WTC11 (cell line): ENCODE measurements around the gene TMEM178B. TPM values are rescaled to one million over a fixed set of nuclear protein-coding genes. Genes with fewer than 3 reads are reported as not detected.

Experiments used
- ATAC-seq: fragments of 200-7000 bp; cut with Tn5 transposase; 2 replicates; pipeline ENCODE4 v1.10.0; 2021; ENCODE audit warnings: mild to moderate bottlenecking, moderate library complexity
- CTCF ChIA-PET: fragments of 300-600 bp; sonication (Branson Sonifier 250); formaldehyde crosslinking; loops from one replicate; lab custom pipeline; 2021; ENCODE audit warnings: antibody characterized with exemption; lab: Charles Lee
- POLR2A ChIA-PET: fragments of 350-600 bp; sonication (Branson Sonifier 250); formaldehyde crosslinking; loops from one replicate; lab custom pipeline; 2021; ENCODE audit warnings: antibody characterized with exemption; lab: Charles Lee
- DNase-seq: peaks from one replicate; pipeline ENCODE4 v3.0.0; 2021; ENCODE audit warnings: low spot score
- H3K27ac Mint-ChIP-seq: 2 replicates; pipeline ENCODE4 v1.8.0; 2021; ENCODE audit warnings: mixed read lengths
- H3K27me3 Mint-ChIP-seq: 2 replicates; pipeline ENCODE4 v1.8.0; 2021; ENCODE audit warnings: low read depth, mild to moderate bottlenecking, moderate library complexity, mixed read lengths
- H3K36me3 Mint-ChIP-seq: 2 replicates; pipeline ENCODE4 v1.8.0; 2021; ENCODE audit warnings: mixed read lengths
- H3K4me1 Mint-ChIP-seq: 2 replicates; pipeline ENCODE4 v1.8.0; 2022; ENCODE audit warnings: mixed read lengths
- H3K4me3 Mint-ChIP-seq: 2 replicates; pipeline ENCODE4 v1.8.0; 2021; ENCODE audit warnings: mild to moderate bottlenecking, moderate library complexity, mixed read lengths
- H3K9me3 Mint-ChIP-seq: 2 replicates; pipeline ENCODE4 v1.8.0; 2021; ENCODE audit warnings: mixed read lengths
- CBFB ChIP-seq: sonication (generic); formaldehyde crosslinking; IDR thresholded peaks from 2 replicates; pipeline ENCODE4 v1.8.1; 2022; ENCODE audit warnings: mild to moderate bottlenecking, low read depth, missing genetic modification reagents
- CREM ChIP-seq: sonication (generic); formaldehyde crosslinking; IDR thresholded peaks from 2 replicates; pipeline ENCODE4 v1.8.1; 2022; ENCODE audit warnings: mild to moderate bottlenecking, missing genetic modification reagents, moderate library complexity
- EMX1 ChIP-seq: fragments of 250-450 bp; sonication (Bioruptor Pico); IDR thresholded peaks from 2 replicates; pipeline ENCODE4 v1.8.0; 2021; ENCODE audit warnings: mild to moderate bottlenecking
- IRF2 ChIP-seq: sonication (generic); formaldehyde crosslinking; IDR thresholded peaks from 2 replicates; pipeline ENCODE4 v1.8.0; 2022; ENCODE audit warnings: low read depth, missing genetic modification reagents, borderline replicate concordance
- JUN ChIP-seq: sonication (generic); formaldehyde crosslinking; IDR thresholded peaks from 2 replicates; pipeline ENCODE4 v1.8.0; 2023; ENCODE audit warnings: mild to moderate bottlenecking, missing genetic modification reagents
- KAT7 ChIP-seq: sonication (generic); formaldehyde crosslinking; IDR thresholded peaks from 2 replicates; pipeline ENCODE4 v1.8.1; 2023; ENCODE audit warnings: missing genetic modification reagents, mild to moderate bottlenecking, borderline replicate concordance
- MYBL2 ChIP-seq: sonication (generic); formaldehyde crosslinking; IDR thresholded peaks from 2 replicates; pipeline ENCODE4 v1.8.1; 2023; ENCODE audit warnings: mild to moderate bottlenecking, moderate library complexity, missing genetic modification reagents
- NFATC4 ChIP-seq: fragments of 250-450 bp; sonication (Bioruptor Pico); IDR thresholded peaks from 2 replicates; pipeline ENCODE4 v1.9.0; 2021; ENCODE audit warnings: mild to moderate bottlenecking
- NFE2L1 ChIP-seq: sonication (generic); formaldehyde crosslinking; IDR thresholded peaks from 2 replicates; pipeline ENCODE4 v1.8.1; 2023; ENCODE audit warnings: missing genetic modification reagents
- SMAD3 ChIP-seq: sonication (generic); formaldehyde crosslinking; IDR thresholded peaks from 2 replicates; pipeline ENCODE4 v1.8.0; 2022; ENCODE audit warnings: missing genetic modification reagents, mild to moderate bottlenecking, borderline replicate concordance
- SMAD4 ChIP-seq: sonication (generic); formaldehyde crosslinking; IDR thresholded peaks from 2 replicates; pipeline ENCODE4 v1.8.0; 2022; ENCODE audit warnings: mild to moderate bottlenecking, missing genetic modification reagents
- SOX15 ChIP-seq: fragments of 250-450 bp; sonication (Bioruptor Pico); IDR thresholded peaks from 2 replicates; pipeline ENCODE4 v1.9.0; 2021; ENCODE audit warnings: mild to moderate bottlenecking
- SP1 ChIP-seq: sonication (generic); formaldehyde crosslinking; conservative IDR thresholded peaks from 2 replicates; pipeline ENCODE4 v1.8.1; 2022; ENCODE audit warnings: missing genetic modification reagents
- TP53 ChIP-seq: sonication (generic); formaldehyde crosslinking; IDR thresholded peaks from 2 replicates; pipeline ENCODE4 v1.8.1; 2023; ENCODE audit warnings: mild to moderate bottlenecking, missing genetic modification reagents
- ZBTB21 ChIP-seq: sonication (generic); formaldehyde crosslinking; IDR thresholded peaks from 2 replicates; pipeline ENCODE4 v1.8.1; 2023; ENCODE audit warnings: mild to moderate bottlenecking, missing genetic modification reagents, borderline replicate concordance
- ZNF219 ChIP-seq: sonication (generic); formaldehyde crosslinking; IDR thresholded peaks from 2 replicates; pipeline ENCODE4 v1.8.0; 2023; ENCODE audit warnings: missing genetic modification reagents, mild to moderate bottlenecking, borderline replicate concordance
- ZNF416 ChIP-seq: fragments of 250-450 bp; sonication (Bioruptor Pico); IDR thresholded peaks from 2 replicates; pipeline ENCODE4 v1.9.0; 2021; ENCODE audit warnings: mild to moderate bottlenecking, inconsistent platforms
- total RNA-seq: library from RNA; stranded (reverse); gene quantifications from 3 replicates; pipeline ENCODE4 v1.2.3, GENCODE V29; 2021
- TF ChIP-seq, protein P1 (sequence below): sonication (generic); formaldehyde crosslinking; conservative IDR thresholded peaks from 2 replicates; pipeline ENCODE4 v1.8.1; 2022; ENCODE audit warnings: mild to moderate bottlenecking, missing genetic modification reagents
- TF ChIP-seq, protein P2 (sequence below): sonication (generic); formaldehyde crosslinking; IDR thresholded peaks from 2 replicates; pipeline ENCODE4 v1.8.1; 2023; ENCODE audit warnings: mild to moderate bottlenecking, missing genetic modification reagents, borderline replicate concordance
- TF ChIP-seq, protein P3 (sequence below): fragments of 250-450 bp; sonication (Bioruptor Pico); conservative IDR thresholded peaks from 2 replicates; pipeline ENCODE4 v1.9.0; 2021; ENCODE audit warnings: mild to moderate bottlenecking
- TF ChIP-seq, protein P4 (sequence below): sonication (generic); formaldehyde crosslinking; IDR thresholded peaks from 2 replicates; pipeline ENCODE4 v1.8.0; 2022; ENCODE audit warnings: mild to moderate bottlenecking, missing genetic modification reagents
- TF ChIP-seq, protein P5 (sequence below): fragments of 250-450 bp; sonication (Bioruptor Pico); IDR thresholded peaks from 2 replicates; pipeline ENCODE4 v1.9.0; 2021; ENCODE audit warnings: mild to moderate bottlenecking

The TMEM178B gene
- total RNA-seq, 1 experiment from 2014 or later, result 20.4 TPM

DNA sequence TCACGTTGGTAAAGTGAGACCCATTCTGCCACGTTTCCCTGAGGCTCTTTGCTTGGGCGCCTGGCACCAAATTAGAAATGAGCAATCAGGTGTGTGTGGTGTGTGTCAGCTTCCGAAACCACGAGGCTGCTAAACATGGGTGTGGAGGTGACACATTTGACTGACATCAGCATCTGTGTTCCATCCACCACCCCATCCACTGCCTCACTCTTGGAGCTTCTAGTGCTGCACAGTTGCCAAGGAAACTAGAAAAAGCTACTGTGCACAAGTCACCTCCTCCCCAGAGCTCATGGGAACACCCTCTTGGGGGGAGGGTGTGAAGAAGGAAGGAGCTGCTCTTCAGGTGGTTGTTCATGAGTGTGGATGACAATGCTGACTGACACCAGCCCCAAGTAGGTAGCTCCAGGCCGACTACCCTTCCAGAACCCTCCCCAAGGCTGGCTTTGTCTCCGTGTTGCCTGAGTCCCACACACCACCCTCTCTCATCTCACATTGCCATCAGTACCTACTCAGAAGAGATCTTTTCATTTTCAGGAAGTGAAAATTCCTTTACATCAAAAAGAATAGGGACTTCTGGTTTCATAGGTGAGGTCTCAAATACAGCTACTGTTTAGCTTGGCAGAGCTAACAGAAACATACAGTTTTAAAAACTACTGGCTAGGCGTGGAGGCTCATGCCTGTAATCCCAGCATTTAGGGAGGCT, 152.2 kb downstream of the TMEM178B start:
- Mint-ChIP-seq H3K4me1 (peaks cover 26% of the 10 kb centered on the region), H3K27me3 (no peaks in the 10 kb centered on the region), H3K4me3 (no peak overlapping the region), H3K27ac (no peak overlapping the region), H3K36me3 (no peaks in the 10 kb centered on the region), H3K9me3 (peaks cover 4% of the 10 kb centered on the region; the same call in 1 of the 2 replicates)
- POLR2A ChIA-PET, result no interaction called here
- TF ChIP-seq NFE2L1 (no peak), ZNF219 (CRISPR knock-in tag) (no peak), JUN (no peak)
- TF ChIP-seq, protein P1, sequence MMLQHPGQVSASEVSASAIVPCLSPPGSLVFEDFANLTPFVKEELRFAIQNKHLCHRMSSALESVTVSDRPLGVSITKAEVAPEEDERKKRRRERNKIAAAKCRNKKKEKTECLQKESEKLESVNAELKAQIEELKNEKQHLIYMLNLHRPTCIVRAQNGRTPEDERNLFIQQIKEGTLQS (CRISPR knock-in tag), result no peak
- TF ChIP-seq, protein P2, sequence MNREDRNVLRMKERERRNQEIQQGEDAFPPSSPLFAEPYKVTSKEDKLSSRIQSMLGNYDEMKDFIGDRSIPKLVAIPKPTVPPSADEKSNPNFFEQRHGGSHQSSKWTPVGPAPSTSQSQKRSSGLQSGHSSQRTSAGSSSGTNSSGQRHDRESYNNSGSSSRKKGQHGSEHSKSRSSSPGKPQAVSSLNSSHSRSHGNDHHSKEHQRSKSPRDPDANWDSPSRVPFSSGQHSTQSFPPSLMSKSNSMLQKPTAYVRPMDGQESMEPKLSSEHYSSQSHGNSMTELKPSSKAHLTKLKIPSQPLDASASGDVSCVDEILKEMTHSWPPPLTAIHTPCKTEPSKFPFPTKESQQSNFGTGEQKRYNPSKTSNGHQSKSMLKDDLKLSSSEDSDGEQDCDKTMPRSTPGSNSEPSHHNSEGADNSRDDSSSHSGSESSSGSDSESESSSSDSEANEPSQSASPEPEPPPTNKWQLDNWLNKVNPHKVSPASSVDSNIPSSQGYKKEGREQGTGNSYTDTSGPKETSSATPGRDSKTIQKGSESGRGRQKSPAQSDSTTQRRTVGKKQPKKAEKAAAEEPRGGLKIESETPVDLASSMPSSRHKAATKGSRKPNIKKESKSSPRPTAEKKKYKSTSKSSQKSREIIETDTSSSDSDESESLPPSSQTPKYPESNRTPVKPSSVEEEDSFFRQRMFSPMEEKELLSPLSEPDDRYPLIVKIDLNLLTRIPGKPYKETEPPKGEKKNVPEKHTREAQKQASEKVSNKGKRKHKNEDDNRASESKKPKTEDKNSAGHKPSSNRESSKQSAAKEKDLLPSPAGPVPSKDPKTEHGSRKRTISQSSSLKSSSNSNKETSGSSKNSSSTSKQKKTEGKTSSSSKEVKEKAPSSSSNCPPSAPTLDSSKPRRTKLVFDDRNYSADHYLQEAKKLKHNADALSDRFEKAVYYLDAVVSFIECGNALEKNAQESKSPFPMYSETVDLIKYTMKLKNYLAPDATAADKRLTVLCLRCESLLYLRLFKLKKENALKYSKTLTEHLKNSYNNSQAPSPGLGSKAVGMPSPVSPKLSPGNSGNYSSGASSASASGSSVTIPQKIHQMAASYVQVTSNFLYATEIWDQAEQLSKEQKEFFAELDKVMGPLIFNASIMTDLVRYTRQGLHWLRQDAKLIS (CRISPR knock-in tag), result no peak
- DNase-seq (no peak), ATAC-seq (no peak)
- CTCF ChIA-PET, result interaction anchor here (0.9 to 1.1 kb wide), 2 partner anchors 154 to 199 kb away, joined by 3 read pairs; no protein-coding TSS in a partner anchor

DNA sequence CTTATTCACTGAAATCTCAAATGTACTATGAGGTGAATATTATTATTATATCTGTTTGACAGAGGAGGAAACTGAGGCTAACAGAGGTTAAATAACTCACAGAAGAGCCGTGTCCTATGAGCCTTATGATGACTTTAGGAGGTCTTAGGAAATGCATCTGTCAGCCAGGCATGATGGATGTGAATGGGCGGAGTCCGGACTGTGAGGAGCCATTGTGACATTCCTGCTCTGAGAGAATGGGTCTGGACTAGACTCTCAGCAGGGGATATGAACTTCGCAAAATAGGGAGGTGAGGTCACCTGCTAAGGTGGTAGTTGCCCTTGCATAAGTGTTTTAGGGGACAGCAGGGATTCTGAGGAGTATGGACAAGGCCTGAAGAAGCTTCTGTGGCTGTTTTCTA, 153.6 kb downstream of the TMEM178B start:
- Mint-ChIP-seq H3K9me3 (peaks cover 4% of the 10 kb centered on the region; the same call in 1 of the 2 replicates), H3K27me3 (no peaks in the 10 kb centered on the region), H3K4me1 (peaks cover 31% of the 10 kb centered on the region), H3K4me3 (no peak overlapping the region), H3K27ac (no peak overlapping the region; the same call in 1 of the 2 replicates), H3K36me3 (no peaks in the 10 kb centered on the region)
- POLR2A ChIA-PET, result no interaction called here
- TF ChIP-seq CREM (CRISPR knock-in tag) (no peak), SOX15 (no peak), CBFB (CRISPR knock-in tag) (no peak), SMAD4 (CRISPR knock-in tag) (no peak), TP53 (no peak), ZBTB21 (CRISPR knock-in tag) (no peak), KAT7 (no peak), EMX1 (no peak), SP1 (CRISPR knock-in tag) (no peak), NFATC4 (CRISPR knock-in tag) (no peak), IRF2 (CRISPR knock-in tag) (no peak), ZNF416 (CRISPR knock-in tag) (no peak), MYBL2 (CRISPR knock-in tag) (no peak), SMAD3 (CRISPR knock-in tag) (no peak)
- TF ChIP-seq, protein P3, sequence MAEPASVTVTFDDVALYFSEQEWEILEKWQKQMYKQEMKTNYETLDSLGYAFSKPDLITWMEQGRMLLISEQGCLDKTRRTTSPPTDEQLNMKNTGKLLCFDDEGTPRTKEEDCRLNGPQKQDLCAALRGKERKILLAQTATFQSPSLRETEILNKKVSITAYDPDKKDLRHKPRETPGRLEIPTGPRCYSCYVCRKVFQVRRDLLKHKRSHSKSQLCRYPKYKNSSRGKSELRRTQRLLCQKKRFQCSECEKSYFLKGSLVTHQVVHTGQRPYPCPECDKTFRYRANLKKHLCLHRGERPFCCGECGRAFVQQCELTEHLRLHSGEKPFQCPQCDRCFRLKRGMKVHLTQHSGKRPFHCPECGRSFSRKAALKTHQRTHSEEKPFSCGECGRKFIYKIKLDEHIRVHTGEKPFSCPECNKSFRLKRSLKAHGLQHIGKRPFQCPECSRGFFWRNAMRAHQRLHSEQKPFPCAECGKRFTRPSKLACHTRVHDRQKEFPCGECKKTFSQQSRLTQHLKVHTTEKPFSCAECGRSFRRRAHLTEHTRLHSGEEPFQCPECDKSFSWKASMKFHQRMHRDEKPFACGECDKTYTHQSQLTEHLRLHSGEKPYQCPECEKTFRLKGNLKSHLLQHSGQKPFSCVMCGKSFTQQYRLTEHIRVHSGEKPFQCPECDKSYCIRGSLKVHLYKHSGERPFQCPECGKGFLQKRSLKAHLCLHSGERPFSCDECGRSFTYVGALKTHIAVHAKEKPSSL (CRISPR knock-in tag), result no peak
- TF ChIP-seq, protein P2 (CRISPR knock-in tag), result no peak
- TF ChIP-seq, protein P4, sequence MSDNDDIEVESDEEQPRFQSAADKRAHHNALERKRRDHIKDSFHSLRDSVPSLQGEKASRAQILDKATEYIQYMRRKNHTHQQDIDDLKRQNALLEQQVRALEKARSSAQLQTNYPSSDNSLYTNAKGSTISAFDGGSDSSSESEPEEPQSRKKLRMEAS (CRISPR knock-in tag), result no peak
- TF ChIP-seq, protein P5, sequence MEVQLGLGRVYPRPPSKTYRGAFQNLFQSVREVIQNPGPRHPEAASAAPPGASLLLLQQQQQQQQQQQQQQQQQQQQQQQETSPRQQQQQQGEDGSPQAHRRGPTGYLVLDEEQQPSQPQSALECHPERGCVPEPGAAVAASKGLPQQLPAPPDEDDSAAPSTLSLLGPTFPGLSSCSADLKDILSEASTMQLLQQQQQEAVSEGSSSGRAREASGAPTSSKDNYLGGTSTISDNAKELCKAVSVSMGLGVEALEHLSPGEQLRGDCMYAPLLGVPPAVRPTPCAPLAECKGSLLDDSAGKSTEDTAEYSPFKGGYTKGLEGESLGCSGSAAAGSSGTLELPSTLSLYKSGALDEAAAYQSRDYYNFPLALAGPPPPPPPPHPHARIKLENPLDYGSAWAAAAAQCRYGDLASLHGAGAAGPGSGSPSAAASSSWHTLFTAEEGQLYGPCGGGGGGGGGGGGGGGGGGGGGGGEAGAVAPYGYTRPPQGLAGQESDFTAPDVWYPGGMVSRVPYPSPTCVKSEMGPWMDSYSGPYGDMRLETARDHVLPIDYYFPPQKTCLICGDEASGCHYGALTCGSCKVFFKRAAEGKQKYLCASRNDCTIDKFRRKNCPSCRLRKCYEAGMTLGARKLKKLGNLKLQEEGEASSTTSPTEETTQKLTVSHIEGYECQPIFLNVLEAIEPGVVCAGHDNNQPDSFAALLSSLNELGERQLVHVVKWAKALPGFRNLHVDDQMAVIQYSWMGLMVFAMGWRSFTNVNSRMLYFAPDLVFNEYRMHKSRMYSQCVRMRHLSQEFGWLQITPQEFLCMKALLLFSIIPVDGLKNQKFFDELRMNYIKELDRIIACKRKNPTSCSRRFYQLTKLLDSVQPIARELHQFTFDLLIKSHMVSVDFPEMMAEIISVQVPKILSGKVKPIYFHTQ (CRISPR knock-in tag), result no peak
- CTCF ChIA-PET, result no interaction called here
- ATAC-seq (no peak), DNase-seq (no peak)
